ENCODE measurements around the gene LYAR.

- TF ChIP-seq CTCF (IDR thresholded peaks at IDR 0.05) (no peak), POLR2A (IDR thresholded peaks at IDR 0.05) (no peak)
These were observed 61.6 kb downstream of the LYAR start for GRCh38 chr4:4228356-4228668.
